NCI-H2196 treated with DMSO at 0.1 percent for 48 hours (cell line): ENCODE data around the gene STAT5B.
"Not testable (repeated sequence)": the region's sequence is repeated elsewhere in the genome, so short reads cannot be mapped to it uniquely, and the experiment has no call there.

ENCODE experiments used
- DNase-seq: peaks from one replicate; lab custom pipeline; 2025; ENCODE audit not compliant: unreplicated experiment; lab: John Stamatoyannopoulos, UW

STAT5B gene

DNA sequence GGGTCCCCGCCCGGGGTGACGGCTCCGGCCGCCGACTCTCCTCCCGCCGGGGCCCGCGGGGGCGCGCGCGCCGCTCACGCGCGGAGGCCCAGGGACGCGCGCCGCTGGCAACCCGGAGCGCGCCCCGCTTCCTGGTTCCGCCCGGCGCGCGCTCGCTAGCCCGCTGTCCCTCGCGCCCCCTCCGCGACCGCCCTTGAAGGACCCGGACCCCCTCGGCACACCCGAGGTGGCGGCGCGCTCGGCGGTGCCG lies at the start of gene STAT5B:
TSS of gene STAT5B (minus strand) at position 33 of the 250 bp plus-strand sequence. CDS start 44,264 bp downstream, outside the sequence.
- peak; percentile 21 for DNase-seq

DNA sequence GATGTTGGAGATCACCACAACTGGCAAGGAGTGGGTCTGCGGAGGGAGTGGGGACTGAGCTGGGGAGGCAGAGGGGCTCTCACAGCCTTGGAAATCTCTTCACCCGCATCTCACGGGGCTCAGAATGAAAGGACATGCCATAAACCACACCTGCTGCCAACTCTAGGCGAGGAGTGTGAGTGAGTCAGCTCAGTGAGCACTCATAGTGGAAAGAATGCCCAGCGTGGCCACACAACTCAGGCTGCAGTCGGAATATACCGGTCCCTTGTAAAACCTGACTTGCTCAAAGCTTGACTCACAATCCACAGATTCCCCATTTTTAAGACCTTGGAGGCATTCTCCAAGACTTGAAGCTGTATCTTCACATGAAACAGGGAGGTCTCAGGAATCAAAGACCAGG lies 48.8 kb upstream of the STAT5B start:
- no peak for DNase-seq

DNA sequence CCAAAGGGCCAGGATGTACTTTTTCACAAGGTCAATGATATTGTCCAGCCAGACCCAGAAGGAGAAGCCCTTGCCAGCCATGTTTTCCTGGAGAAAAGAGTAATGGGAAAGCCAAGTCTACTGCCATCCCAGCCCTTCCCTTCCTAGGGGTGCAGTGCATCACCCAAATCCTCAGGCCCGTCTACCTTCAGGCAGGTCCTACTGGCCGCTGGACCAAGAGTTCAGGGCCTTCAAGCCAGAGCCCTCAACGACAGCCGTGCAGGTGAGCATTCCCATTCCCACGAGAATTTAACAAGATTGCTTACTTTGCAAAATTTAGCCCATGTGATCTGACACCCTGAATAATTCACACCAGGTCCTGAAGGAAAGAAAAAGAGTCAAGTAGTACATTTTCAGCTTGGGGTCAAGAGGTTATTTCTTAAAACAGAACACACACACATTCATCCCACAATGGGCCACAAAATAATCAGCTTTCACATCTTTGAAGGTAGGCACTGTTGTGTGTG lies 47.1 kb upstream of the STAT5B start:
- DNase-seq = no peak

DNA sequence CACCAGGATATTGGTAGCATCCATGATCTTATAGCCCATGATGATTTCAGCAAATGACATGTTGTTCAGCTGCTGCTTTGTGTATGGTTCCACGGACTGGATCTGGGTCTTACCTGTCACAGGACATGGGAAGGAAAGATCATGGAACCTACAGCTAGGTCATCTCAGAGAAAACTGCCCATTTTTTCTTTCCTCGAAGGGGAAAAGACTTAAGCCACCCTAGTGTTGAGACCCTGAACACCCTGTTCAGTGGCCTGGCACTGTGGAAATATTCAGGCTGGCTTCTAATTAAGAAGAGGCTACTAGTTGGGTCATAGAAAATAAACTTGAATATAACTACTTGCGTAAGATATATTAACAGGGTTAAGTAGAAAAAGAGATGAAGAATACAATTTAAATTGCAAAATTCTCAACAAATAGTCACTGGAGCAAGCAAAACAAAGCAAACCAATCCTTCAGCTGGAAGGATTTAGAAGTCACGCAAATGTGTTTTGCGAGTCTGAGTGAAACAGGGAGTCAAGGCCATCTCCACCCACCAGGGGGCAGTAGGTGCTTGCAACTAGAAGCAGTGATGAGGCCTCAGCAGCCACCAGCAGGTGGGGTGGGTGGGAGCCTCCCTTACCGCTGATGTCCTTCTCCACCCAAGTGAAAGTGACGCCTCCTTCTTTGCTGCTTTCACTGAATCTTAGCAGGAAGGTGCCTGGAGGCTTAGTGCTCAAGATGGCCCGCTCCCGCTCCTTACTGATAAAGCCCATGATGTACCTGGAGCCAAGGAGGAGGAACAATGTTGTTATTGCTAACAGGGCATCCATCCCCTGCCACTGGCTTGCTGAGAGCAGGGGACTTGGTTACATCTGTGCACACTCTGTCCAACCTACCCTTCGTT lies 46.4 kb upstream of the STAT5B start:
- DNase-seq = peak; percentile 41

DNA sequence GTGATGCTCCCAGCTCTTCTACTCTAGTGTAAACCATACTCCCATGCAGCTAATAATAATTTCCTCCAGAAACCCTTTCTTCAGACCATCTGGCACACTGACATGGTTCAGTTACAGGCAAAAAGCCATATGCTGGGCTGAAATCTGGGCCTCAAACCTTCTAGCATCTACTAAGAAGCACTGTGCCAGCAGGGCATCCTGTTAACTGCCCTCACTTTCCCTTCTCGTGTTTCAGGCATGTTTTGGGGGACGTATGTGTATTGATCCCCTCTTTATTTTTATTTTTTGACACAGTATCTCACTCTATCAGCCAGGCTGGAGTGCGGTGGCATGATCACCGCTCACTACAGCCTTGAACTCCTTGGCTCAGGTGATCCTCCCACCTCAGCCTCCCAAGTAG lies 45.4 kb upstream of the STAT5B start:
- no peak for DNase-seq

DNA sequence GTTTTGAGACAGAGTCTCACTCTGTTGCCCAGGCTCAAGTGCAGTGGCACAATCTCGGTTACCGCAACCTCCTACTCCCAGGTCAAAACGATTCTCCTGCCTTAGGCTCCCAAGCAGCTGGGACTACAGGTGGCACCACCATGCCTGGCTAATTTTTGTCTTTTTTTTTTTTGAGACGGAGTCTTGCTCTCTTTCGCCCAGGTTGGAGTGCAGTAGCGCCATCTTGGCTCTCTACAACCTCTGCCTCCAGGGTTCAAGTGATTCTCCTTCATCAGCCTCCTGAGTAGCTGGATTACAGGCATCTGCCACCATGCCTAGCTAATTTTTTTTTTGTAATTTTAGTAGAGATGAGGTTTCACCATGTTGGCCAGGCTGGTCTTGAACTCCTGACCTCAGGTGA lies 41.8 kb upstream of the STAT5B start:
- DNase-seq = not testable (repeated sequence)

DNA sequence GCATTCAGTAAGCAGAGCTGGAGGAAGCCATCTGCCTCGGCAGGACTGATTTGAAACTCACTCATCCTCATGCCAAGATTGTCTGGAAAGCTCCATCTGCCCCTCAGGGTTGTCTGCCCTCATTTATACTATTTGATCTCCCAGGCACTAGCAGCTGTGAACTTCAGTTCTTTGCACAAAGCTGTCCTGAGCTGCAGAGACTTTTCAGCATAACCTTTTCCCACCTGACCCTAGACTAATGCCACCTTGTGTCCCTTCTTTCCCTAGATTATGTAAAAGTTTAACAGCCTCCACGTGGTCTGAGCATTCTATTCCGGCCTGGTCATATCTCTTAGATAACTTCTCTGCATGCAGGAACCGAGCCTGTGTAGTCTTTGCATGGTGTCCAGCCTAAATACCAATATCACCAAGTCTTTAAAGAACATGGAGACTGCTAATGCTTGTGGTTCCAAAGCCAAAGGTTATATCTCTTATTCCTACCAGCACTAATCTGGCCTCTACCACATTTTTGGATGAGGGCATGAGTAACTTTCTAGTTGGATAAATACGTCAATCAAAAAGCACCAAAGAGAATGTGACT lies 41.2 kb upstream of the STAT5B start:
- no peak for DNase-seq

DNA sequence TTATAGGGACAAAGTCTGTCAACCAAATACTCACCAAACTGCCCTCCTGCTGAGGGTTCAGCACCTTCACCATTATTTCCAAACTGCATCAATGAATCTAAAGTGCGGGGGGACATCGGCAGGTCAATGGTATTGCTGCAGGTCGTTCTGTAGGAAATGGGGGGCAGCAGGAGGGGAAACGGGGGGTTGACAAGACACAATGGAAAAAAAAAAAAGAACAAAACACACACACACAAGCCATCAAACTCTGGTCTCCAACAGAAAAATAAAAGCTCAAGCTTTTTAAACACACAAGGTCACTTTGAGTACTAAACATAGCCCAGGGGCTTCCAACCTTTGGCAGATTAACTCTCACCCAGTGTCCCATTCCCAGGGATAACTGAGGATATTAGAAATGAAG lies 40.6 kb upstream of the STAT5B start:
- DNase-seq = no peak

DNA sequence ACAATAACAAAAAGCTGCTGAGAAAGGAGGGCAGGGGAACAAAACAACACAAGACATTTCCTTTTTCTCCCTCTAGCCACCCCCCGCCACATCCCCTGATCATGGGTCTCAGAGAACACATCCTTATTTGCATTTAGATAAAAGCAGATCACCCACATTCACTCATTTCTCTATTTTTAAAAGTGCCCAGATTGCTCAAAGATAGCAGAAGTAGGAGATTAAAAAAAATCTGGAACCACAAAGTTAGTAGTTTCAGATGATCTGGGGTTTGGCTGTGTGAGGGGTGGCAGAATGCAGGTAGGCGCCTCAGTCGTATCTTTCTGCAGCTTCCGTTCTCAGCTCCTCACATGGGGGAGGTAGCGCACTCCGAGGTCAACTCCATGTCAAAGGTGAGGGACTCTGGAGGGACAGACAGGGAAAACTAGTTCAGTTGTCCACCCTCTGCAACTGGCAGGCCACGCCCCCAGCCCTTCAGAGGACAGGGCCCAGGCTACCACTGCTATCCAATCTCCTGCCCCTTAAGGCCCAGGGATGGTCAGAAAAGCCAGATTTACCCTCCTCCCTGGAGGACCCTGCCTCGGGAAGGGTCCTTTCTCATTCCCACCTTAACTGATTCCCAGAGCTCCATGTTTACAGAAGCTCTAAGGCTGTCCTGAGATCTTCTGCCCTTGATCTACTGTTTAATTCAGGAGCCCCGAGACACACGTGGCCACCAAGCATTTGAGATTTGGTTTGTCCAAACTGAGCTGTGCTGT lies 39.4 kb upstream of the STAT5B start:
- DNase-seq = no peak

DNA sequence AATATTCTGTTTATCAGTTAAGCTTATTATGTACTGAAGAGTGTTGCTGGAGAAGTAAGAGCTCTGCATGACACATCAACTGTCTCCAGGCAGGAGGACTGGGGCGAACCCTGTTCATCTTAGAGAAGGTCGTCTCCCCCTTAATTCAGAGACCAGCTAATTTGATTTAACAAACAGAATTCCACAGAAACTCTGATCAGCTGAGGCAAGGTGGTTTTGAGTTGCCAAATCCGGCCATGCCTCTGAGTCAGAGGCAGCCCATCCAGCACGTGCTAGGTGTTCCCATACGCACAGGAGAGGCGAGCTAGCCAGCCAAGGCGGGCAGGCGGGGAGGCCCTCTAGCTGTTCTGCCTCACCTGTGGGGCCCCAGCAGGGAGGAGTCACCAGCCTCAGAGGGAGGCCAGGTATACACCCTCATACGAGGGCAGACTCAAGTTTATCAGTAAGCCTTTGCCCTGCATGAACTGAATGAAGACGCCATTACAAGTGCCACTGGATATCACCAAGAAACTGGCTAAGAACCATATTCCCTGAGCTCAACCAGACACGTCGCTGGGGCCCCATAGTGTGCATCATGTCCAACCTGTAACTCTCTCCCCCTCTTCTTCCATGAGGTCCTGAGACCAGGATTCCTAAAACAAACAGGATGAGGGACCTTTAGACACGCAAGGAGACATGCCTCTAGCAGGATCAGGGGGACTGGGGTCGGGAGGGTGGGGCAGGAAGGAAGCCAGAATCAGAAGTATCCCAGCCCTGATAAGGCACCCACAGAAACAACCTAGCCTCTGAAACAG lies 37.8 kb upstream of the STAT5B start:
- DNase-seq = no peak

DNA sequence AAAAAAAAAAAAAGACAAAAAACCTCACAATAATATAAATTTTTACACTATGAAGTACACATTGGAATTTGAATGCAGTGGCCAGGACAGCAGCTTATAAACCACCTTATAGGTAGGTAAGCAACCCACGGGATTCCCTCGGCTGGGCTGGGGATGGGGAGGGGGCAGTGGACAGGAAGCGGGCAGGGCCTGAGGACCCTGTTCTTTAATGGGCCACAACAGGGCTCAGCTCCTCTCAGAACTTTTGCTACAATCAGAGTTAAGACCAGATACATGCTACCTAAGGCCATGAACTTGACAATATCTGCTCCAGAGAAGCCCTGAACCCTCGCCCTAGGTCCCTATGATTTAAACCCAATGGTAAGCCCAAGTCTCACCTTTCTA lies 37.2 kb upstream of the STAT5B start:
- DNase-seq = no peak

DNA sequence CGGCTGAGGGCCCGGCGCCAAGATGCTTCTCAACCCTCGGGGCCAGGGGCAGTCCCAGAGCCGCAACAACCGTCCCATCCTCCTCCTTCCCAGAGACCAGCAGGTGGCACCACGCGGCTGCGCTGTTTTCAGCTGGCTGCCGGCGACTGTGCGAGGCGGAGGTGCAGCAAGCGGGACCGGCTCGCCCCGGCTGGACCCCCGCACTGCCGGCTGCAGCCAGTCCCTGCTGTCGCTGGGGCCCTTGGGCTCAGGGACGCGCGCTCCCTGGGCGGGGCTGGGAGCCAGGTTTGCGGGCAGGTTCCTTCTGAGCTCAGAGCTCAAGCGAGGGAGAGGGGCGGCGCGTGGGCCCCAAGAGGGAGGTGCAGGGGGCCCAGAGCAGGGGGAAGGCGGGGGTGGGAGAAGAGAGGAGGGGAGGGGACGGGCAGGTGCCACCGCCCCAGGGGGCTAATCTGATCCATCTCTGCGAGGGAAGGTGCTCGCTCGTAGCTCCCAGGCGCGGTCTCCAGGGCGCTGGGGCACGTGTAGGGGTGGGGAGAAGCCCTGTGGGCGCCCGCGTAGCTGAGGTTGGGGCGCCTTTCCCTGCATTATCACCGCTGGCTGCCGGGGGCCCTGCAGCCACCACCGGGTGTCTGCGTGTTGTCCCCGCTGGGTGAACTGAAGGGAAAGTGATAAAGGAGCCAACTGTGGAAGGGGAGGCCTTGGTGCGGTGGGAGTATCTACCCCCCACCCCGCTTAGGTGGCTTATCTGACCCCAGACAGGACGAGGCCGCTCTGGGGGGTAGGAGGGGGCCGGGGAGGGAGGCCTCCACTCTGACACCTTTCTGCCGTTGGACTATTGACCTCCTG lies 36.3 kb upstream of the STAT5B start:
- peak; percentile 46 for DNase-seq

DNA sequence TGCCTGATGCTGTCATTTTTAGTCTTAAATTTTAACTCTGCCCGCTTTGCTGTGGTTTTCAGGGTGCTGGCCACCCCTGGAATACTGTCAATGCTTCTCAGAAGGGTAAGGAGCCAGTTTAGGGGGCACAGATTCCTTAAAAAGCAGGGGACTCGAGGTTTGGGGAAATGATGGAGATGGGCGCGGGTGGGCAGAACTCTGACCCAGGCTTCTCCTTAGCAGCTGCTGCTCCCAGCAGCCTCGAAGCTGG lies 35.8 kb upstream of the STAT5B start:
- DNase-seq = no peak

DNA sequence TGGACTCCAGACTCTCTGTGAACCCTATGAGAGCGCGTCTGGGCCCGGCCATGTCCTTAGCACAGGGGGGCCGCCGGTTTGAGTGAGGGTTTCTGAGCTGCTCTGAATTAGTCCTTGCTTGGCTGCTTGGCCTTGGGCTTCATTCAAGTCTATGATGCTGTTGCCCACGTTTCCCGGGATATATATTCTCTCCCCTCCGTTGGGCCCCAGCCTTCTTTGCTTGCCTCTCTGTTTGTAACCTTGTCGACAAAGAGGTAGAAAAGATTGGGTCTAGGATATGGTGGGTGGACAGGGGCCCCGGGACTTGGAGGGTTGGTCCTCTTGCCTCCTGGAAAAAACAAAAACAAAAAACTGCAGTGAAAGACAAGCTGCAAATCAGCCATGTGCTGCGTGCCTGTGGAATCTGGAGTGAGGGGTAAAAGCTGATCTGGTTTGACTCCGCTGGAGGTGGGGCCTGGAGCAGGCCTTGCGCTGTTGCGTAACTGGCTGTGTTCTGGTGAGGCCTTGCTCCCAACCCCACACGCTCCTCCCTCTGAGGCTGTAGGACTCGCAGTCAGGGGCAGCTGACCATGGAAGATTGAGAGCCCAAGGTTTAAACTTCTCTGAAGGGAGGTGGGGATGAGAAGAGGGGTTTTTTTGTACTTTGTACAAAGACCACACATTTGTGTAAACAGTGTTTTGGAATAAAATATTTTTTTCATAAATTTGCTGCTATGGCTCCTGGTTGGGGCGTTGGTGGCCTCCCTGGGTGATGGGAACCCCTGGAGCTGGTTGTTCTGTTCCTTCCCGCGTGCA lies 35.2 kb upstream of the STAT5B start:
- DNase-seq = no peak

DNA sequence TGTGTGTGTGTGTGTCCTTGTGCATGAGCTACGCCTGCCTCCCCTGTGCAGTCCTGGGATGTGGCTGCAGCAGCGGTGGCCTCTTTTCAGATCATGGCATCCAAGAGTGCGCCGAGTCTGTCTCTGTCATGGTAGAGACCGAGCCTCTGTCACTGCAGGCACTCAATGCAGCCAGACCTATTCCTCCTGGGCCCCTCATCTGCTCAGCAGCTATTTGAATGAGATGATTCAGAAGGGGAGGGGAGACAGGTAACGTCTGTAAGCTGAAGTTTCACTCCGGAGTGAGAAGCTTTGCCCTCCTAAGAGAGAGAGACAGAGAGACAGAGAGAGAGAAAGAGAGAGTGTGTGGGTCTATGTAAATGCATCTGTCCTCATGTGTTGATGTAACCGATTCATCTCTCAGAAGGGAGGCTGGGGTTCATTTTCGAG lies 34.6 kb upstream of the STAT5B start:
- no peak for DNase-seq

DNA sequence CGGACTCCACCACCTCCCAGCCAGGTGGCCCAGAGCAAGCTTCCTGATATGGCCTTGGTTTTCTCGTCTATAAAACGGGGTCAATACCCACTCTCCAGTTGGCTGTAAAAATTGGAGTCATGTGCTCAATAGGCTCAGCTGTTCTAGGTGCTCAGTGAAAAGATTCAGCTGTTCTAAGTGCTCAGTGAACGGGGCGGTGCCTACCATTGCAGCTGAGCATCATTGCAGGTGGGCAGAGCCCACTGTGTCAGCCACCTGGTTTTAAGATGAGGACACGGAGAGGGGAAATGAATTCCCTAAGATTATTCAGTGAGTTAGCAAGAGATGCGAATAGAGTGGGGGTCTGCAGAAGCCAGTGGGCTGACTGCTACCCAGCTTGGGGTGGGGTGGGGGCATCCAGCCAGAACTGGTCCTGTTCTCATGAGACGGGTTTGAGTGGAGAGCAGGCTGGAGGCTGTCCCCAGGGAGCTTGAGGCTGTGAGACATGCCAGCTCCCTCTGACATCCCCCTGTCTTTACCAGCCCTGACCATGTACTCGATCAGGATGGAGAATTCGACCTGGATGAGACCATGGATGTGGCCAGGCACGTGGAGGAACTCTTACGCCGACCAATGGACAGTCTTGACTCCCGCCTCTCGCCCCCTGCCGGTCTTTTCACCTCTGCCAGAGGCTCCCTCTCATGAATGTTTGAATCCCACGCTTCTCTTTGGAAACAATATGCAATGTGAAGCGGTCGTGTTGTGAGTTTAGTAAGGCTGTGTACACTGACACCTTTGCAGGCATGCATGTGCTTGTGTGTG lies 34.0 kb upstream of the STAT5B start:
- DNase-seq = no peak

DNA sequence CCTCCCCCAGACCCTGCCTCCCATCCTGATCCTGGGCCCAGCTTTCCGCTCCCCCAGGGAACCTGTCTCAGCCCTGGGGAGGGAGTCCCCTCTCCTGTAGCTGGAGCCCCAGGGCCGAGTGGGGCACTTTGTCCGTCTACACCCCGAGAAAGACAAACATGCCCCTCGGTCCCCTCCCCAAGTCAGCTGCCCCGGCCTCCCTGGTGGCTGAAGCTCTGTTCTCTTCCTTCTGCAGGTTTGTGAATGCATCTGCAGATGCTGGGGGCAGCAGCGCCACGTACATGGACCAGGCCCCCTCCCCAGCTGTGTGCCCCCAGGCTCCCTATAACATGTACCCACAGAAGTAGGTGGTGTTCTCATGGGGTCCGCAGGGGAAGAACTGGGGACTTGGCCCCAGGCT lies 33.0 kb upstream of the STAT5B start:
- no peak for DNase-seq

DNA sequence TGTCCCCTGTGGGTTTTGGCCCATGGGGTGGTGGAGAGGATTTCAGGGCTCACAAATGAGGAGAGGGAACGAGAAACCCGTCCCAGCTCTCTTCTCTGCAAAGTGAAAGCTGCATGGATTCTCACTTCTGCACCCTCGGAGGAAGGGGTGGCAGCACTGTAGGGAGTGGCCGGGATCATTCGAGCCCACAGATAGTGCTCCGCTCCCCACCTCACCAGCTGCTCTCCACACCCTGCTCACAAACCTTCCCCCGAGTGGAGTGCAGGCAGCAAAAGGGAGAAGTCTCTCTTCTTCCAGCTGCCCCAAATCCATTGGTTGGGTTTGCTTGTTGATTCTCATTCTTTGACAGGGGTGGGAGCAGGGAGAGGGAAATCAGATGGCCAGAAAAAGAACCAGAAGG lies 32.3 kb upstream of the STAT5B start:
- no peak for DNase-seq

DNA sequence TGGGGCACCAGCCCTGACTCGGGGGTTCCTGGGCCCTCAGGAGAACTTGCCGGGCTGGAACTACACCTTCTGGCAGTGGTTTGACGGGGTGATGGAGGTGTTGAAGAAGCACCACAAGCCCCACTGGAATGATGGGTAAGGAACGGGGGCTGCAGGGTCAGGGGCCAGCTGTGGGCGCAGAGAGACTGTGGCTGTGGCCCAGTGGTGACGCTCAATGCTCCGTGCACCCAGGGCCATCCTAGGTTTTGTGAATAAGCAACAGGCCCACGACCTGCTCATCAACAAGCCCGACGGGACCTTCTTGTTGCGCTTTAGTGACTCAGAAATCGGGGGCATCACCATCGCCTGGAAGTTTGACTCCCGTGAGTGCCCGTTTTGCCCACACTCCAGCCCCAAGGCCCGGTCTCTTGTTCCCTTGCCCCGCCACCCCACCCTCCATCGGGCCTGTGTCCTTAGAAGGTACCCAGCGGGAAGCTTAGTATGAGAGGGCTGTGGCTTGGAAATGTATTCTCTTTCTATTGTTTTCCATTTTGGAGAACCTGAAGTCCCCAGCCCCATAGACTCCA lies 31.3 kb upstream of the STAT5B start:
- no peak for DNase-seq
